H9 (cell line): ENCODE measurements around the gene CD48. TPM values are rescaled to one million over a fixed set of nuclear protein-coding genes. Genes with fewer than 3 reads are reported as not detected.

Experiments used
- DNase-seq: peaks from one replicate; pipeline ENCODE4 v3.0.0-alpha.2; 2017
- H2AFZ ChIP-seq: one replicate; pipeline ENCODE4 v1.6.1; 2013; ENCODE audit warnings: mild to moderate bottlenecking, low read length, control low read depth, moderate library complexity
- H2AK5ac ChIP-seq: 2 replicates; pipeline ENCODE4 v1.6.1; 2013; ENCODE audit warnings: low read length, control low read depth, mixed read lengths; ENCODE audit not compliant: insufficient read length
- H2BK120ac ChIP-seq: one replicate; pipeline ENCODE4 v1.6.1; 2013; ENCODE audit warnings: low read depth, mild to moderate bottlenecking, low read length, control low read depth, inconsistent platforms; ENCODE audit not compliant: poor library complexity, severe bottlenecking
- H2BK12ac ChIP-seq: 2 replicates; pipeline ENCODE4 v1.6.1; 2013; ENCODE audit warnings: low read length, control low read depth, mixed read lengths, low read depth; ENCODE audit not compliant: insufficient read length
- H2BK15ac ChIP-seq: 2 replicates; pipeline ENCODE4 v1.6.1; 2013; ENCODE audit warnings: low read depth, low read length, control low read depth
- H2BK20ac ChIP-seq: one replicate; pipeline ENCODE4 v1.6.1; 2013; ENCODE audit warnings: low read depth, mild to moderate bottlenecking, low read length, control low read depth, inconsistent platforms; ENCODE audit not compliant: poor library complexity, severe bottlenecking
- H2BK5ac ChIP-seq: 2 replicates; pipeline ENCODE4 v1.6.1; 2013; ENCODE audit warnings: low read length, control low read depth, mixed read lengths; ENCODE audit not compliant: insufficient read length
- H3K14ac ChIP-seq: 2 replicates; pipeline ENCODE4 v1.6.1; 2013; ENCODE audit warnings: low read length, control low read depth; ENCODE audit not compliant: insufficient read depth
- H3K18ac ChIP-seq: 2 replicates; pipeline ENCODE4 v1.6.1; 2013; ENCODE audit warnings: low read depth, mild to moderate bottlenecking, mixed read lengths, low read length, control low read depth; ENCODE audit not compliant: insufficient read length
- H3K23ac ChIP-seq: 2 replicates; pipeline ENCODE4 v1.6.1; 2013; ENCODE audit warnings: low read length, control low read depth, mixed read lengths, low read depth; ENCODE audit not compliant: insufficient read length
- H3K23me2 ChIP-seq: 2 replicates; pipeline ENCODE4 v1.6.1; 2013; ENCODE audit warnings: low read depth, mild to moderate bottlenecking, mixed read lengths, low read length, control low read depth; ENCODE audit not compliant: insufficient read length, poor library complexity, severe bottlenecking
- H3K27ac ChIP-seq: 2 replicates; pipeline ENCODE4 v1.5.1; 2013; ENCODE audit warnings: low read length, control low read depth, mixed read lengths, low read depth; ENCODE audit not compliant: insufficient read length
- H3K27me3 ChIP-seq: 2 replicates; pipeline ENCODE4 v1.6.1; 2013; ENCODE audit warnings: low read length, control low read depth, inconsistent platforms; ENCODE audit not compliant: insufficient read depth
- H3K4ac ChIP-seq: 2 replicates; pipeline ENCODE4 v1.6.1; 2013; ENCODE audit warnings: low read depth, mild to moderate bottlenecking, control low read depth, inconsistent platforms, low read length, moderate library complexity
- H3K4me1 ChIP-seq: 2 replicates; pipeline ENCODE4 v1.6.1; 2013; ENCODE audit warnings: low read length, control low read depth, inconsistent platforms; ENCODE audit not compliant: insufficient read depth
- H3K4me2 ChIP-seq: 2 replicates; pipeline ENCODE4 v1.6.1; 2013; ENCODE audit warnings: low read length, control low read depth, mixed read lengths; ENCODE audit not compliant: insufficient read length, insufficient read depth
- H3K56ac ChIP-seq: 2 replicates; pipeline ENCODE4 v1.6.1; 2013; ENCODE audit warnings: low read depth, mild to moderate bottlenecking, mixed read lengths, low read length, control low read depth; ENCODE audit not compliant: insufficient read length
- H3K79me1 ChIP-seq: 2 replicates; pipeline ENCODE4 v1.6.1; 2013; ENCODE audit warnings: low read depth, mild to moderate bottlenecking, moderate library complexity, low read length, control low read depth, inconsistent platforms; ENCODE audit not compliant: insufficient read depth, poor library complexity, severe bottlenecking
- H3K79me2 ChIP-seq: 2 replicates; pipeline ENCODE4 v1.6.1; 2013; ENCODE audit warnings: low read length, control low read depth, inconsistent platforms; ENCODE audit not compliant: insufficient read depth
- H3K9ac ChIP-seq: 2 replicates; pipeline ENCODE4 v1.6.1; 2013; ENCODE audit warnings: low read length, control low read depth, mixed read lengths; ENCODE audit not compliant: insufficient read length; ENCODE audit errors: extremely low read depth
- H3K9me3 ChIP-seq: one replicate; pipeline ENCODE4 v1.6.1; 2013; ENCODE audit warnings: low read depth, low read length, inconsistent platforms; ENCODE audit not compliant: control insufficient read depth
- H3T11ph ChIP-seq: one replicate; pipeline ENCODE4 v1.6.1; 2013; ENCODE audit warnings: mild to moderate bottlenecking, low read length, control low read depth, inconsistent platforms
- H4K20me1 ChIP-seq: one replicate; pipeline ENCODE4 v1.6.1; 2013; ENCODE audit not compliant: control insufficient read depth, insufficient read length, insufficient read depth
- H4K5ac ChIP-seq: 2 replicates; pipeline ENCODE4 v1.6.1; 2013; ENCODE audit warnings: low read depth, mild to moderate bottlenecking, mixed read lengths, low read length, control low read depth; ENCODE audit not compliant: insufficient read length
- H4K8ac ChIP-seq: replicated peaks from 2 replicates; pipeline ENCODE4 v1.6.1; 2013; ENCODE audit warnings: low read length, control low read depth, mixed read lengths, low read depth; ENCODE audit not compliant: insufficient read length
- H4K91ac ChIP-seq: 2 replicates; pipeline ENCODE4 v1.6.1; 2013; ENCODE audit warnings: low read depth, mild to moderate bottlenecking, moderate library complexity, mixed read lengths, low read length, control low read depth; ENCODE audit not compliant: insufficient read length
- H3K27ac Mint-ChIP-seq, 3 experiments: 2 replicates in 2 of 3; 3 replicates in 1 of 3; pipeline ENCODE4 v1.8.0; 2020 to 2021; ENCODE audit warnings: mixed read lengths in 3 of 3, mild to moderate bottlenecking in 1 of 3, moderate library complexity in 1 of 3
- H3K27me3 Mint-ChIP-seq: 2 replicates; pipeline ENCODE4 v1.8.0; 2021; ENCODE audit warnings: low read depth, mild to moderate bottlenecking, moderate library complexity, mixed read lengths
- H3K36me3 Mint-ChIP-seq, 3 experiments: 2 replicates in 2 of 3; 3 replicates in 1 of 3; pipeline ENCODE4 v1.8.0; 2020 to 2021; ENCODE audit warnings: low read depth in 3 of 3, mixed read lengths in 3 of 3; ENCODE audit not compliant: insufficient read depth in 1 of 3
- H3K4me1 Mint-ChIP-seq, 2 experiments: 2 replicates each; pipeline ENCODE4 v1.8.0; 2020; ENCODE audit warnings: mixed read lengths in 2 of 2
- H3K4me3 Mint-ChIP-seq, 2 experiments: 2 replicates in 1 of 2; 3 replicates in 1 of 2; pipeline ENCODE4 v1.8.0; 2020 to 2021; ENCODE audit warnings: mild to moderate bottlenecking in 2 of 2, mixed read lengths in 2 of 2, moderate library complexity in 1 of 2
- H3K9me3 Mint-ChIP-seq, 2 experiments: 2 replicates in 1 of 2; 3 replicates in 1 of 2; pipeline ENCODE4 v1.8.0; 2020; ENCODE audit warnings: mild to moderate bottlenecking in 2 of 2, mixed read lengths in 2 of 2, moderate library complexity in 1 of 2
- WGBS: extraction: QIAGEN DNeasy Blood & Tissue Kit; methylation state at CpG from one replicate; pipeline ENCODE4 v1.1.7; 2013; ENCODE audit warnings: missing lambda C conversion rate, low lambda C conversion rate, mixed read lengths; ENCODE audit not compliant: insufficient read length; ENCODE audit errors: extremely low coverage; 5-methylcytosine and 5-hydroxymethylcytosine counted together
- total RNA-seq: library from RNA; stranded (reverse); gene quantifications from 2 replicates; pipeline ENCODE4 v1.2.1, GENCODE V29; 2021
- TF ChIP-seq, protein P1 (sequence below): fragments of 200-600 bp; sonication (generic); conservative IDR thresholded peaks from 3 replicates; pipeline ENCODE4 v1.8.0; 2021; ENCODE audit warnings: antibody characterized with exemption, mild to moderate bottlenecking

CD48 gene
- total RNA-seq, 1 experiment from 2014 or later: not detected

DNA sequence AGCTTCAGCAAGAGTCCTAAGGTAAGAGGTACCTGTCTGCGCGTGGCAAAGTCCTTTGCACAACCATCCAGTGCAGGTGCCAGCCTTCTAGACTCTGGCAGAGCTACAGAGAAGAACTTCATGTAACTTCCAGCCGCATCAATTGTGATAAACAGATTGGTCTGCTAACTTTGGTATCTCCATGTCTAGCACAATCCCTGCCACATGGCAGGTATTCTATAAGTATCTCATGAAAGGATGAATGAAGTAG lies 29.8 kb downstream of the CD48 start:
- H4K5ac ChIP-seq: no peak overlapping the region
- no peak overlapping the region for H3K56ac ChIP-seq
- H3K18ac ChIP-seq: no peak overlapping the region
- no peak overlapping the region for H2AFZ ChIP-seq
- TF ChIP-seq, protein P1, sequence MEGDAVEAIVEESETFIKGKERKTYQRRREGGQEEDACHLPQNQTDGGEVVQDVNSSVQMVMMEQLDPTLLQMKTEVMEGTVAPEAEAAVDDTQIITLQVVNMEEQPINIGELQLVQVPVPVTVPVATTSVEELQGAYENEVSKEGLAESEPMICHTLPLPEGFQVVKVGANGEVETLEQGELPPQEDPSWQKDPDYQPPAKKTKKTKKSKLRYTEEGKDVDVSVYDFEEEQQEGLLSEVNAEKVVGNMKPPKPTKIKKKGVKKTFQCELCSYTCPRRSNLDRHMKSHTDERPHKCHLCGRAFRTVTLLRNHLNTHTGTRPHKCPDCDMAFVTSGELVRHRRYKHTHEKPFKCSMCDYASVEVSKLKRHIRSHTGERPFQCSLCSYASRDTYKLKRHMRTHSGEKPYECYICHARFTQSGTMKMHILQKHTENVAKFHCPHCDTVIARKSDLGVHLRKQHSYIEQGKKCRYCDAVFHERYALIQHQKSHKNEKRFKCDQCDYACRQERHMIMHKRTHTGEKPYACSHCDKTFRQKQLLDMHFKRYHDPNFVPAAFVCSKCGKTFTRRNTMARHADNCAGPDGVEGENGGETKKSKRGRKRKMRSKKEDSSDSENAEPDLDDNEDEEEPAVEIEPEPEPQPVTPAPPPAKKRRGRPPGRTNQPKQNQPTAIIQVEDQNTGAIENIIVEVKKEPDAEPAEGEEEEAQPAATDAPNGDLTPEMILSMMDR: no peak
- peaks cover 3% of the 10 kb centered on the region; the same call in 1 of the 2 replicates for H3K4me1 ChIP-seq
- no peak overlapping the region for H2BK5ac ChIP-seq
- H3K27me3 ChIP-seq: no peaks in the 10 kb centered on the region
- DNase-seq: no peak
- no peak overlapping the region for H3K27ac ChIP-seq
- H3K23ac ChIP-seq: no peak overlapping the region
- H3K4me2 ChIP-seq: no peak overlapping the region
- Mint-ChIP-seq H3K4me3 (no peak overlapping the region), H3K27me3 (no peaks in the 10 kb centered on the region; the same call in none of the 2 replicates), H3K27ac (0 out of 7 replicates have a peak overlapping the region, but pooled peaks of 1 of the 3 experiments have one; percentile 13), H3K36me3 (peaks cover 7 to 13% (median 9%) of the 10 kb centered on the region in 3 experiments), H3K9me3 (peaks cover 8 to 9% of the 10 kb centered on the region in 2 experiments), H3K4me1 (peaks cover 11 to 12% of the 10 kb centered on the region in 2 experiments)
- no peak overlapping the region for H2AK5ac ChIP-seq
- no peak overlapping the region for H3K9ac ChIP-seq
- no peak overlapping the region for H2BK12ac ChIP-seq
- no peak overlapping the region for H4K8ac ChIP-seq
- WGBS: no CpG with 5 or more reads among the region's 3 CpGs
- H3K9me3 ChIP-seq: no peaks in the 10 kb centered on the region
- no peak overlapping the region for H3K14ac ChIP-seq
- H4K20me1 ChIP-seq: no peaks in the 10 kb centered on the region
- no peak overlapping the region for H2BK15ac ChIP-seq
- no peaks in the 10 kb centered on the region for H3K23me2 ChIP-seq
- H3K4ac ChIP-seq: no peak overlapping the region
- H3T11ph ChIP-seq: no peak overlapping the region
- H2BK20ac ChIP-seq: no peak overlapping the region
- H3K79me2 ChIP-seq: no peaks in the 10 kb centered on the region
- no peaks in the 10 kb centered on the region for H3K79me1 ChIP-seq
- no peak overlapping the region for H2BK120ac ChIP-seq
- H4K91ac ChIP-seq: no peak overlapping the region
